Measurements from ENCODE around the gene ZNF98. TPM values are rescaled to one million over a fixed set of nuclear protein-coding genes. Genes with fewer than 3 reads are reported as not detected.
A peak's percentile ranks its signal among the peaks of the same experiment; 100 is the strongest.

The ZNF98 gene
- total RNA-seq: 1 to 10 TPM in 1 of 2 donors, under 1 TPM in 1; 0.99 to 3.0 TPM
- 1 to 10 TPM; 1.1 to 2.1 TPM for polyA plus RNA-seq (ENCODE audit: insufficient read length in 2 of 2)
- long read RNA-seq, donor 1: 0 reads
- long read RNA-seq, donor 2: 0 reads
- long read RNA-seq, donor 3: 0 reads
- long read RNA-seq, donor 4, partial matches to known transcripts: 0 of 2 reads
- long read RNA-seq, donor 4, other reads (novel, unspliced or antisense): 0 of 2 reads

DNA sequence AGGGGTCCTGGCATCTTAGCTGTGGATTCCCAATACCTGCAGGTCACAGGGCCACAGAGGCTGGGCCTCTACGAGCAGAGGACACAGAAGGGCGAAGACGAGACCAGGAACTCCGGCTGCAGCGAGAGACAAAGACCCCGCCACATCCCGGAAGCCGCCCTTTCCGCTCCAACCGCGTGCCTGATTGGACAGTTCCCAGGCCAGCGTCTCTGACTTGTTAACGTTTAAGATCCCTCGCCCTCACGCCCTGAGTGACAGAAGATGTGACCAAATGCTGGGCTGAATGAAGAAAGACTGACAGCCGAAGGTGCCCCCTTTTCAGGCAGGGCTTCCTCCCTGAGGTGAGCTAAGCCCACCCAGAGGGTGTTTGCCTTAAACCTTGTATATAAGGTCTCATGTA, at the start of gene ZNF98:
TSS of gene ZNF98 (minus strand) at position 136 of the 400 bp plus-strand sequence. CDS start at position 14, 122 bp downstream.
- Histone ChIP-seq H3K27me3 (ENCODE audit: control insufficient read depth, insufficient read depth, low read length) (no peaks in the 10 kb centered on the region), H3K36me3 (ENCODE audit: control insufficient read depth, insufficient read depth, low read length) (no peaks in the 10 kb centered on the region), H3K4me1 (ENCODE audit: control insufficient read depth, insufficient read depth, low read length) (no peaks in the 10 kb centered on the region), H3K9me3 (ENCODE audit: control insufficient read depth, insufficient read depth, low read length) (peaks cover 5% of the 10 kb centered on the region), H3K4me3 (ENCODE audit: low read depth, low read length) (no peak within 1 kb of the TSS), H3K27ac (ENCODE audit: low read depth, low read length) (no peak within 1 kb of the TSS)
- peak in 2 of 6 donors; percentile 7 to 58 for DNase-seq (ENCODE audit: low read depth in 4 of 6, low spot score in 6 of 6)
- 2% methylated on average over 15 of the region's 16 CpGs for WGBS (ENCODE audit: insufficient coverage)

DNA sequence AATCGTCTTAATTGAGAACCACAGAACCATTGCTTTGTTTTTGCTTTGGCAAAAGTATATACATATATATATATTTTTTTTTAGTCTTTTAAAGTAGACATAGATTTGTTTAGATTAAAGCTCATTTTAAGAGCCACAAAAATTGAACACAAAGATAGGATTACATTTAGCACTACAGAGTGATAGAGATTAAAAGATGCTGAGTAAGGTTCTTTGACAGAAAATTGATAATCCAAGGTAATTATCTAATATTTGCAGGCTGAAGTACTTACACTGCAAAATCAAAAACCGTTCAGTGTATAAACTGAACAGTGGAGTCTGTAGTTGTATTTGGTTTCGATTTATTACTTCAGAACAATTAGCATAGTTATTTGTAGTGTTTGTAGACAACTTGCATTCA, 24.5 kb upstream of the ZNF98 start:
- Histone ChIP-seq H3K4me1 (ENCODE audit: control insufficient read depth, insufficient read depth, low read length) (no peaks in the 10 kb centered on the region), H3K9me3 (ENCODE audit: control insufficient read depth, insufficient read depth, low read length) (peaks cover 6% of the 10 kb centered on the region), H3K36me3 (ENCODE audit: control insufficient read depth, insufficient read depth, low read length) (no peaks in the 10 kb centered on the region), H3K27ac (ENCODE audit: low read depth, low read length) (no peak overlapping the region), H3K4me3 (ENCODE audit: low read depth, low read length) (no peak overlapping the region), H3K27me3 (ENCODE audit: control insufficient read depth, insufficient read depth, low read length) (no peaks in the 10 kb centered on the region)
- no CpG with 5 or more reads among the region's 3 CpGs for WGBS (ENCODE audit: insufficient coverage)
- no peak for DNase-seq (ENCODE audit: low read depth in 4 of 6, low spot score in 6 of 6)

DNA sequence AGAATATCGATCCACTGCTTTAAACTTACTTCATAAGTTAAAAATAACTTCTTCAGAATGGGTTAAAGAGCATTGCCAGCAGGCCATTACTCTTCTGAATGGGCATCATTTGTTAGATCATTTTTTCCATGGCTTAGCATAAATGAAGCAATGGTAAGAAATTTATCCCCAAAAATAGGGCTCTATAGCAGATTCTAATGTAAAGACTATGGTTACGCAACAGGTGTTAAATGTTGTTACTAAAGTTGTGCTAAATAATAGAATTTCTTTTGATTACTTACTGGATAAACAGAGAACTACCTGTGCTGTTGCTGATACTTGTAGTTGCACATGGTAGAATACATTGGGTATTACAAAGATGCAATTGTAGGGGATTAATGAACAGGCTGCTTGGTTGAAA, 15.9 kb upstream of the ZNF98 start:
- H3K9me3 ChIP-seq (ENCODE audit: control insufficient read depth, insufficient read depth, low read length): peaks cover 3% of the 10 kb centered on the region

DNA sequence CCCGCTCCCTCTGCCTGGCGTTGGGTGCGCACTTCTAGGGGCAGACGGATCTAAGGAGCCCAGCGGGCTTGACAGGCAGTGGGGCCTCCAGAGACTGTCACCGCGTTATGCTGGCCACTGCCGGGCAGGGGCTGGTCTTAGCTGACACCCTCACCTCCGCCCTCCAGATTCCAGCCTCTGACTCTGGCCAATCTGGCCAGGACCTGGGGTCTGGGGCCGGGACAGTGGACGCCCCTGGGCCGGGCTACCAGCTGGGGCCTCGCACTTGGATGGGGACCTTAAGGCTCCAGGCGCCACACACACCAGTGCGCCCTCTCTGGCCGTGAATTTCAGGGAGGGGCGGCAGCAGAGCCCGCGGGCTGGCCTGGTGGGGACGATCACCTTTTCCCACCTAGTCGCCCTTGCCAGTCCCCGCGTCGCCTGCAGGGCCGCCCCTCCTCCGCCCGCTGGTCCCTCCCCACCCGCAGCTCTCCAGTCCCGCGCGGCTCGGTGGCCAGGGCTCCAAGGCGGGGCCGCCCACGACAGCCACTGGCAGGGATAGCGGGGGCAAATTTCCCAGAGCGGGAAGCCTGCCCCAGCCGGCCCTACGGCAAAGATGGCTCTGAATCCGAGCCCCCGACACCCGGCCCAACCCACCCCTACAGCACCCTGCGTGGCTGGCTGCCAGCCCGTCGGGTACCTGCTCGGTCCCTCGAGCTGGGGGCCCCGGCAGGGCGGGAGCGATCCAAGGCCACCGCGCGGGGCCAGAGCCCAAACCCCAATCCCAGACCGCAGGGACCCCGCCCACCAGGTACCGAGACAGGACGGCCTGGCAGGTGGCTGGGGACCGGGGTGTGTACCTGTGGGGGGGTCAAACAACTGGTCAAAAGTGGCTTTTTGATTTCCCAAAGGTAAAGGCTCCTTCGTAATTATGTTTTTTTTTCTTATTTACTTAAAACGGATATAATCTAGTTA, 6.1 kb upstream of the ZNF98 start:
- 1% methylated on average over 53 of the region's 60 CpGs for WGBS (ENCODE audit: insufficient coverage)
- H3K4me3 ChIP-seq (ENCODE audit: low read depth, low read length): no peak overlapping the region
- H3K36me3 ChIP-seq (ENCODE audit: control insufficient read depth, insufficient read depth, low read length): no peaks in the 10 kb centered on the region
- H3K27ac ChIP-seq (ENCODE audit: low read depth, low read length): no peak overlapping the region
- no peaks in the 10 kb centered on the region for H3K4me1 ChIP-seq (ENCODE audit: control insufficient read depth, insufficient read depth, low read length)
- DNase-seq (ENCODE audit: low read depth in 4 of 6, low spot score in 6 of 6): no peak
- peaks cover 5% of the 10 kb centered on the region for H3K9me3 ChIP-seq (ENCODE audit: control insufficient read depth, insufficient read depth, low read length)
- no peaks in the 10 kb centered on the region for H3K27me3 ChIP-seq (ENCODE audit: control insufficient read depth, insufficient read depth, low read length)

More for the DNA sequence above, 15.9 kb upstream of the ZNF98 start:
- Histone ChIP-seq H3K27me3 (ENCODE audit: control insufficient read depth, insufficient read depth, low read length) (no peaks in the 10 kb centered on the region), H3K4me3 (ENCODE audit: low read depth, low read length) (no peak overlapping the region), H3K27ac (ENCODE audit: low read depth, low read length) (no peak overlapping the region), H3K4me1 (ENCODE audit: control insufficient read depth, insufficient read depth, low read length) (no peaks in the 10 kb centered on the region), H3K36me3 (ENCODE audit: control insufficient read depth, insufficient read depth, low read length) (no peaks in the 10 kb centered on the region)
- DNase-seq (ENCODE audit: low read depth in 4 of 6, low spot score in 6 of 6): no peak
- WGBS (ENCODE audit: insufficient coverage): no CpG with 5 or more reads among the region's 2 CpGs

GRCh38 chr19:22427547-22427946, 5.4 kb upstream of the ZNF98 start:
- H3K4me3 ChIP-seq (ENCODE audit: low read depth, low read length): no peak overlapping the region
- no peaks in the 10 kb centered on the region for H3K4me1 ChIP-seq (ENCODE audit: control insufficient read depth, insufficient read depth, low read length)
- H3K9me3 ChIP-seq (ENCODE audit: control insufficient read depth, insufficient read depth, low read length): peaks cover 5% of the 10 kb centered on the region
- H3K36me3 ChIP-seq (ENCODE audit: control insufficient read depth, insufficient read depth, low read length): no peaks in the 10 kb centered on the region
- no peak overlapping the region for H3K27ac ChIP-seq (ENCODE audit: low read depth, low read length)
- peak in 1 of 6 donors; percentile 1 for DNase-seq (ENCODE audit: low read depth in 4 of 6, low spot score in 6 of 6)
- no peaks in the 10 kb centered on the region for H3K27me3 ChIP-seq (ENCODE audit: control insufficient read depth, insufficient read depth, low read length)
- WGBS (ENCODE audit: insufficient coverage): 1% methylated on average over 15 of the region's 19 CpGs

GRCh38 chr19:22426901-22427300, 4.8 kb upstream of the ZNF98 start:
- DNase-seq (ENCODE audit: low read depth in 4 of 6, low spot score in 6 of 6): no peak
- no peak overlapping the region for H3K27ac ChIP-seq (ENCODE audit: low read depth, low read length)
- H3K27me3 ChIP-seq (ENCODE audit: control insufficient read depth, insufficient read depth, low read length): no peaks in the 10 kb centered on the region
- no peaks in the 10 kb centered on the region for H3K36me3 ChIP-seq (ENCODE audit: control insufficient read depth, insufficient read depth, low read length)
- no peak overlapping the region for H3K4me3 ChIP-seq (ENCODE audit: low read depth, low read length)
- H3K4me1 ChIP-seq (ENCODE audit: control insufficient read depth, insufficient read depth, low read length): no peaks in the 10 kb centered on the region
- 41% methylated on average over 7 of the region's 8 CpGs for WGBS (ENCODE audit: insufficient coverage)
- peaks cover 5% of the 10 kb centered on the region for H3K9me3 ChIP-seq (ENCODE audit: control insufficient read depth, insufficient read depth, low read length)

DNA sequence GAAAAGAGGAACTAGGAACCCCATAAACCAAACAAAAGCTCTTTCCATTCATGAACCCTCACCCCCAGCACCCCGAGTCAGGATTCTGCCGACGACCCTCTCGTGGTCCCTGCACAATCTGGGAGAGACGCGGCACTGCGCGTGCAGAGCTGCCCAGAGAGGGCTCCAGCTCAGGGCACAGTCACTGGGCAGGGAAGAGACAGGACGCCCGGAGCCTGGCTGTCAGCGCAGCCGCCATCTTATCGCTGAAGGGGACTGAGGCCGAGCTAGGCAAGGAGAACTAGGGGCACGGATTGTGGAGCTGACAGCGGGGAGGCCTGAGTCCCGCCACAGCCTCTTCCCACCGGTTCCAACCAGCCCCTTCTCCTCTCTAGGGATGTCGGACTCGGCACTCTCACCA, 349 bp downstream of the ZNF98 start:
- DNase-seq (ENCODE audit: low read depth in 4 of 6, low spot score in 6 of 6): peak in 1 of 6 donors; percentile 0
- peaks cover 5% of the 10 kb centered on the region for H3K9me3 ChIP-seq (ENCODE audit: control insufficient read depth, insufficient read depth, low read length)
- no peak overlapping the region for H3K27ac ChIP-seq (ENCODE audit: low read depth, low read length)
- no peaks in the 10 kb centered on the region for H3K27me3 ChIP-seq (ENCODE audit: control insufficient read depth, insufficient read depth, low read length)
- no peaks in the 10 kb centered on the region for H3K4me1 ChIP-seq (ENCODE audit: control insufficient read depth, insufficient read depth, low read length)
- WGBS (ENCODE audit: insufficient coverage): under 1% methylated on average over 20 of the region's 20 CpGs
- H3K4me3 ChIP-seq (ENCODE audit: low read depth, low read length): no peak overlapping the region
- no peaks in the 10 kb centered on the region for H3K36me3 ChIP-seq (ENCODE audit: control insufficient read depth, insufficient read depth, low read length)

GRCh38 chr19:22354665-22355064, 67.5 kb downstream of the ZNF98 start:
- H3K36me3 ChIP-seq (ENCODE audit: control insufficient read depth, insufficient read depth, low read length): no peaks in the 10 kb centered on the region
- no peak for DNase-seq (ENCODE audit: low read depth in 4 of 6, low spot score in 6 of 6)
- H3K27me3 ChIP-seq (ENCODE audit: control insufficient read depth, insufficient read depth, low read length): no peaks in the 10 kb centered on the region
- H3K4me3 ChIP-seq (ENCODE audit: low read depth, low read length): no peak overlapping the region
- no peak overlapping the region for H3K27ac ChIP-seq (ENCODE audit: low read depth, low read length)
- WGBS (ENCODE audit: insufficient coverage): 68% methylated on average over 2 of the region's 2 CpGs
- H3K9me3 ChIP-seq (ENCODE audit: control insufficient read depth, insufficient read depth, low read length): peaks cover 6% of the 10 kb centered on the region
- H3K4me1 ChIP-seq (ENCODE audit: control insufficient read depth, insufficient read depth, low read length): no peaks in the 10 kb centered on the region
